Cardiac fibroblast (primary cell): Measurements from ENCODE around the gene RAB31.

Experiments
- DNase-seq, 2 donors: peaks; one replicate each; pipeline versions ENCODE4 v3.0.0 to v3.0.0-alpha.2; 2010; ENCODE audit warnings: low read depth in 2 of 2
- H3K4me3 ChIP-seq, 2 donors: replicated peaks in 1 of 2; 1 replicate in 1 of 2; 2 replicates in 1 of 2; pipeline ENCODE4 v1.5.1; 2011; ENCODE audit warnings: low read depth in 2 of 2, low read length in 2 of 2, mild to moderate bottlenecking in 2 of 2, moderate library complexity in 1 of 2
- TF ChIP-seq, protein P1 (sequence below): IDR thresholded peaks from one replicate; pipeline ENCODE4 v1.5.1; 2011; ENCODE audit warnings: low read depth, mild to moderate bottlenecking, low read length, inconsistent platforms

The RAB31 gene

DNA sequence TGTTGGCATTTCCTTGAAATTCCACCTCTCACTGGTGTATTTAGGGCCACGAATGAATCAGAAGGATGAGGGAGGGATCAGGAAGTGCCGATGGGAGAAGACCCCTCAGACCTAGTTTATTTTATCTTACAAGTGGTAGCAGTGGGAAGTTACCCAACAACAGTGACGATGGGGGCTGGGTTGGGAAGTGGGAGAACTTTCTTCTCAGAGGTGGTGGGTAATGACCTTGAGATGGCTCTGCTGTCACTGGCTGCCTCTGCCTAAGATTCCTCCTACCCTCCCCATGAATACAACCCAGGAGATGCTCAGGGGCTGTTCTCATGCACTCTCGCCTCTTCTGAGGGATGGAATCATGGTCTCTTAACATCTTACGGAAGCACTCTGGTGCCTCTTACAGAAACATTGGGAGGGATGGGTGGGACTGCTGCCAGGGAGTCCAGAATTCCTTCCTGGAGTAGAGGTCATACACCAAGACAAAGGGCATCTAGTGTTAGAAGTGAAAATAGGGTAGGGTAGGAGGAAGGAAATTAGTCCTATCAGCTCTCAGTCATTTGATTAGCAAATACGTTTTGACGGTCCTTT, 119.2 kb downstream of the RAB31 start:
- TF ChIP-seq, protein P1, sequence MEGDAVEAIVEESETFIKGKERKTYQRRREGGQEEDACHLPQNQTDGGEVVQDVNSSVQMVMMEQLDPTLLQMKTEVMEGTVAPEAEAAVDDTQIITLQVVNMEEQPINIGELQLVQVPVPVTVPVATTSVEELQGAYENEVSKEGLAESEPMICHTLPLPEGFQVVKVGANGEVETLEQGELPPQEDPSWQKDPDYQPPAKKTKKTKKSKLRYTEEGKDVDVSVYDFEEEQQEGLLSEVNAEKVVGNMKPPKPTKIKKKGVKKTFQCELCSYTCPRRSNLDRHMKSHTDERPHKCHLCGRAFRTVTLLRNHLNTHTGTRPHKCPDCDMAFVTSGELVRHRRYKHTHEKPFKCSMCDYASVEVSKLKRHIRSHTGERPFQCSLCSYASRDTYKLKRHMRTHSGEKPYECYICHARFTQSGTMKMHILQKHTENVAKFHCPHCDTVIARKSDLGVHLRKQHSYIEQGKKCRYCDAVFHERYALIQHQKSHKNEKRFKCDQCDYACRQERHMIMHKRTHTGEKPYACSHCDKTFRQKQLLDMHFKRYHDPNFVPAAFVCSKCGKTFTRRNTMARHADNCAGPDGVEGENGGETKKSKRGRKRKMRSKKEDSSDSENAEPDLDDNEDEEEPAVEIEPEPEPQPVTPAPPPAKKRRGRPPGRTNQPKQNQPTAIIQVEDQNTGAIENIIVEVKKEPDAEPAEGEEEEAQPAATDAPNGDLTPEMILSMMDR: no peak
- DNase-seq: no peak
- H3K4me3 ChIP-seq: no peak overlapping the region

DNA sequence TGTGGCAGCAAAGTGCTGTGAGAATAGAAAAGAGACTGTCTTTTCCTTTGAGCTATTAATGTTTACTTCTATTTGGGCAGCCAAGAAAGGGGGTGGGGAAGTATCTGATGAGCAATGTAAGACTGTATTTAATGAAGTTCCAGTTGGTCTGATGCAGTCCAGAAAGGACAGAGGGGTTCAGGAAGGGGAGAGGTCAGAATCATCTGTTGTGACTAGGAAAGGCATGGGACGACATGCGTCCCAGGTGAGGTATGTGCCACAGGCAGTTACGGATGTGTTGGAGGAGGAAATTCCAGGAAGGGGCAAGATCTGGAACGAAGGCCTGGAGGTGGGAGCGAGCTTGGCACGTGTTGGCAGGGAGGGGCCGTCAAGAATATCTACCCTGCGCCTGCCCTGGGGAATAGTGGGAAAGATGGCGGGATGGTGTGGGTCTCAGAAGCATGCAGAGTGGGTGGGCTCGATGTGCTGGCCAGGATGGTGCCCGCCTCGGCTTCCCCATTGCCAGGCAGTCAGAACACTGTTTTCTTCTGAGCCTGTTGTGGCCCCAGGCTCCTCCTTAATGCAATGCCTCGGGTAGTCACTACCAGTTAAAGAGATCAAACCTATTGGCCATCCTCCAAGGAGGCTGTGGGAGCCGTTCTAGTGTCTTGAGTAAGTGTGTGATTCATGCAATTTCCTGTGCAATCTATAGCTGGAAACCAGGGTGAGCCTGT, 119.8 kb downstream of the RAB31 start:
- peak; percentile 99 for DNase-seq
- peak overlapping the region in 1 of 2 donors; percentile 24 for H3K4me3 ChIP-seq
- TF ChIP-seq, protein P1: no peak

DNA sequence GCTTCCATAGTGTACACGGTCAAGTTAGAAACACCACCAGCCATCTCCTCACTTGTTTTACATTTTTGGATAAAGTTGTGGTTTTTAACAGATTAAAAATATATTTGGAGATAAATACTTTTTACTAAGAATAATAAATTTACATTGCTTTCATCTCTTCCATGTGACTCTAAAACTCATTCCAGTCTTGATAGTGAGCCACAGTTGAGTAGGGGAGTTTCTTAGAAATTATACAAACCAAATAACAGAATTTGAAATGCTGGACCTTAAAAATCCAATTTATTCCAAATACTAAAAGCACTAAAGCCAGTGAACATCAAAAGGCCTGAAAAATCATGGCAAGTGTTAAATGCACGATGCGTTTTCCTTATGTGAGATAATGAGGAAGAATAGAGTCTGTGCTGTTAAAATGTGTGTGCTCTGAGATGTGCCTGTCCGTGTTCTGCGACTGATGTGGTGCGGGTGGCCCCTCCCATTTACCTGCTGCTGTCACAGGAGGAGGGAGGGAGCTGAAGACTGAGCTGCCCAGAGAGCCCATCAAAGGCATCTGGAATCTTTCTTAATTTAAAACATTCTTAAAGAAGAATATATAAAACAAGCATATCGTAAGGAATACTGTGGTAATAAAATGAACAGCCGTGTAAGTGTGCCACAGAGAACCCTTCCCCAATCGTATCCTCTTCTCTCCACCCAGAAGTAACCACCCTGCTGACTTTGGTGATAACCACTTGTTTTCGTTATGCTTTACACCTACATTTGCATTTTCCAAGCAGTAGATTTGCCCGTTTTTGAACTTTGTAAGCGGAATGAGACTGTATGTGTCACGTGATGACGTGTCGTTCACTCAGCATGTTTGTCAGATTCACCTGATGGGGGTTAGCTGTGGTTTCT, 120.7 kb downstream of the RAB31 start:
- H3K4me3 ChIP-seq: no peak overlapping the region
- DNase-seq: no peak
- TF ChIP-seq, protein P1: no peak

DNA sequence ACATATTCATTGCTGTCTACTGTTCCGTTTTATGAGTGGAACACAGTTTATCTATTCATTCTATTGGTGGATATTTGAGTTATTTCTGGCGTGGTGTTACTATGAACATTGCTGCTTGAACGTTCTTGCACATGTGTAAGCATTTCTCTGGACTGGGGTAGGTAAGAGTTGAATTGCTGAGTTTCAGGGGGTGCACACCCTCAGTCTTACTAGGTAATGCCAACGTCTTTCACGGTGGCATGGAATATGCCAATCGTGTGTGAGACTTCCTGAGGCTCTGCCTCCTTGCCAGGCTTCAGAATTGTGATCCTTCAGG, 121.3 kb downstream of the RAB31 start:
- no peak for DNase-seq
- no peak overlapping the region for H3K4me3 ChIP-seq
- TF ChIP-seq, protein P1: no peak

DNA sequence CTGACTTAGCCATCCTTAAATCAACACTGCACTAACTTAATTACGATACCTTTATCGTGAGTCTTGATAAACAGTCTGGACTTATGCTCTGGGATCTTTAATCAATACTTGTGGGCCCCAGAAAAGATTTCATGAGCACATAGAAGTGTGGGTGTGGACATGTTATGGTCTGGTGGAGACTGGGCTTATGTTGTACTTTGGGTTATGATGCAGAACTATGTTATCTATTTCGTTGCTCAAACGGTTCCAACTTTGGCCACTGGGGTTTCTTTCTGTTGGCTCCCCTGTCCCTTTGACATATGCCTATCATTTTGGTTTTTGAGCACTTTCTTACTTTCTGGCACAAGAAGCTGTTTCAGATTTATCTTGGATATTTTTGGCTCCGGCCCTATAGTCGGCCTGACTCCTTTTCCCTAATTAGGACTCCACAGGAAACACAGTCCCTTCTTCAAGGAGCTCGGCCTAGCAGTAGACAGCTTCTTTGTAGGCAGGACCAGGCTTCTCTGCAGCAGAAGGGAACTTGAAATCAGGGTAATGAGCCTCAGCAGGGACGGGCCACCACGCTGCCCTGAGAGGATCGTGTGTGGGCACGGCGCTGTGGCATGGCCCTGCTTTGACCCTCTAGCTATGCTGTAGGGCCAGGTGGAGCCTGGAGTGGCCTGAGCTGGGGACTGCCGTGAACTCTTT, 123.1 kb downstream of the RAB31 start:
- no peak overlapping the region for H3K4me3 ChIP-seq
- TF ChIP-seq, protein P1: peak; percentile 10
- peak in 1 of 2 donors; percentile 30 for DNase-seq

DNA sequence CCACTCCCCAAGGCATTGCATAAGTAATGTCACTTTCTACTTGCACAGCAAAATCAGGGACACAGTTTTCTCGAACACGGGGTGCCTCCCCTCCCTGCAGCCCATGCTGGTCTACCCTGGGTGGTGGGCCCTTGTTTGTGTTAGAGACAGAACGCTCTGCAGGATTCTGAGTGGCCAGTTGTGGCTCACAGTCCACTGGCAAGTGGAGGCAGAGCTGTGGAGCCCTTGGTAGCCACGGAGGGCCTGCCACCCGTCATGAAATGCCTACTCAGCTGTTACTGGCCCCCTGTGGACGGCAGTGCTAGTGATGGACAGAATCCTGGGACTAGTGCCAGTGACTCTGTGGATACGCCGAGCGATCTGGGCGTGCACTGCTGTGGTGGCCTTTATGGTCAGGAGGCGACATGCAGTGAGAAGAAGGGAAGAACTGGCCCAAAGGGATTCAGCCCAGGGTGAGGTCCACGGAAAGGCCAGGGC, 123.7 kb downstream of the RAB31 start:
- no peak for DNase-seq
- TF ChIP-seq, protein P1: no peak
- no peak overlapping the region for H3K4me3 ChIP-seq
